GM12865 (cell line): ENCODE data around the gene NDUFA11.

Source experiments
- DNase-seq: peaks from one replicate; pipeline ENCODE4 v3.0.0; 2010; ENCODE audit warnings: low read depth
- H3K4me3 ChIP-seq: 2 replicates; pipeline ENCODE4 v1.5.1; 2011; ENCODE audit warnings: mild to moderate bottlenecking, low read depth, low read length, control low read depth
- CTCF ChIP-seq: IDR thresholded peaks from 2 replicates; pipeline ENCODE4 v1.5.1; 2011; ENCODE audit warnings: low read length, control low read depth, low read depth, inconsistent platforms; ENCODE audit not compliant: insufficient read depth; ENCODE audit errors: missing control alignments

The NDUFA11 gene

GRCh38 chr19:5903624-5904351 lies at the start of gene NDUFA11:
NDUFA11 (minus strand) TSS chr19:5903790; CDS start chr19:5903708, 82 bp downstream.
- peak within 1 kb of the TSS; percentile 74 for H3K4me3 ChIP-seq
- no peak for TF ChIP-seq CTCF
- peak; percentile 97 for DNase-seq

- no peak for TF ChIP-seq CTCF
- H3K4me3 ChIP-seq, result no peak overlapping the region
- no peak for DNase-seq
Observed at GRCh38 chr19:5953030-5953589, 49.5 kb upstream of the NDUFA11 start.

- no peak for TF ChIP-seq CTCF
- DNase-seq, result no peak
- H3K4me3 ChIP-seq, result no peak overlapping the region
Observed at GRCh38 chr19:5952193-5953029, 48.8 kb upstream of the NDUFA11 start.

GRCh38 chr19:5951338-5951861 lies 47.8 kb upstream of the NDUFA11 start:
- H3K4me3 ChIP-seq, result no peak overlapping the region

GRCh38 chr19:5950741-5951140 lies 47.2 kb upstream of the NDUFA11 start:
- no peak for TF ChIP-seq CTCF
- H3K4me3 ChIP-seq, result no peak overlapping the region
- no peak for DNase-seq

More at GRCh38 chr19:5951338-5951861, 47.8 kb upstream of the NDUFA11 start:
- no peak for TF ChIP-seq CTCF
- DNase-seq, result no peak

GRCh38 chr19:5949792-5950305 lies 46.3 kb upstream of the NDUFA11 start:
- no peak overlapping the region for H3K4me3 ChIP-seq
- no peak for DNase-seq
- TF ChIP-seq CTCF, result no peak
